HG03159 (cell line): Measurements from ENCODE around the gene NUDT21.

Experiments
- ATAC-seq: cut with Tn5 transposase; IDR thresholded peaks from one replicate; pipeline ENCODE4 v1.9.1; 2021; ENCODE audit warnings: mild to moderate bottlenecking, moderate library complexity; ENCODE audit not compliant: unreplicated experiment

NUDT21 gene

GRCh38 chr16:56463153-56463552, 12.0 kb upstream of the NUDT21 start:
- ATAC-seq = no peak

GRCh38 chr16:56462064-56462796, 11.1 kb upstream of the NUDT21 start:
- ATAC-seq = no peak

DNA sequence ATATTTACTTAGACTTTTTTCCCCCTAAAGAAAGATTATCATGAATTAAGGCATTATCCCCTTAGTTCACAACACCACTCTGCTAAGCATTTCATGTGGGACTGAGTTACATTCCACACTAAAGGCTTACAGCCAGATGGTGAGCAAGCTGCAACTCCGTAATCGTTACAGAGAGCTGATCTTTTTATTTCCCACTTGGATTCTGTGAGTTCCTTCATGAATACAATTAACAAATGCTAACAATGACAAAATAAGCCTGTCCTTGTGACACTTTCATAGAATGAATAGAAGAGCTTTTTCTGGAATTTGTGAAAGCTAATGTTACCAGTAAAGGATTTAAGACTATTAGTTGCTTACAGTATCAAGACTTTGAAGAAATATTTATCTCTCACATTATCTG, 9.0 kb upstream of the NUDT21 start:
- no peak for ATAC-seq

- no peak for ATAC-seq
Observed at GRCh38 chr16:56457927-56458470, 6.9 kb upstream of the NUDT21 start.

GRCh38 chr16:56451753-56452689, 889 bp upstream of the NUDT21 start:
- peak; percentile 46 for ATAC-seq

GRCh38 chr16:56450275-56450985, 702 bp downstream of the NUDT21 start:
- no peak for ATAC-seq

DNA sequence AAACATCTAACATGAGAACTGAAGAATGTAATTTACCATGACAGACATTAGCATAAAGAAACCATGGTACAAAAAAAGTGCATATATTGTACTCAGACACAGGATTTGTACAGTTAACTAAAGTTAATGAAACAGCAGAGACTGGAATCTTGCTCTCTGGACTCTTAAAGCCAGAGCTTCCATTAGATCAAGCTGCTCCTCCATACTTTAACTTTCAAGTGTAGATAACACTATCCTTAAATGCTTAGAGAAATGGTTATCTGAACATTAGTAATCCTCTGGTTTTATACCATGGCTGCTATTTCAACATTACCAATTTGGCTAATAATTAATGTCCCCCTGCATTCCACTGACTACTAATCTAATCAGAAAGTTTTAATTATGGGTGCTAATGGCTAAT, 3.1 kb downstream of the NUDT21 start:
- no peak for ATAC-seq

- ATAC-seq = no peak
Observed at GRCh38 chr16:56447286-56447685, 3.8 kb downstream of the NUDT21 start.

GRCh38 chr16:56438038-56438437, 13.1 kb downstream of the NUDT21 start:
- no peak for ATAC-seq

DNA sequence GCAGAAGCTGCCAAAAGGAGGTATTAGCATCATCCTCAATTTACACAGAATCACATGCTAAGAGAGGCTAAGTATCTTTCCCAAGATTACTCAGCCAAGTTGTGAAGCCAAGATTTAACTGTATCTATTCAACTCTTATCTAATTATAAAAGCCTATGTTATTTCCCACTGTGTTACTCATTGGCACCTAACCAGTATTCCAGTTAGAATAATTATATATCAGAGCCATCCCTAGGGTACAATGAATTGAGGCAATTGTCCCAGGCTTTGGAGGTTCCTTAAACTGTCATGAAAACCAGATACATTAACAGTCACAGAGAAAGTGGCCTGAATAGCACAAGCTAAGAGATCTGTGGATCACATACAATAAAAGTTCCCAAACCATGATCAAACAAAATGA, 14.9 kb downstream of the NUDT21 start:
- no peak for ATAC-seq

DNA sequence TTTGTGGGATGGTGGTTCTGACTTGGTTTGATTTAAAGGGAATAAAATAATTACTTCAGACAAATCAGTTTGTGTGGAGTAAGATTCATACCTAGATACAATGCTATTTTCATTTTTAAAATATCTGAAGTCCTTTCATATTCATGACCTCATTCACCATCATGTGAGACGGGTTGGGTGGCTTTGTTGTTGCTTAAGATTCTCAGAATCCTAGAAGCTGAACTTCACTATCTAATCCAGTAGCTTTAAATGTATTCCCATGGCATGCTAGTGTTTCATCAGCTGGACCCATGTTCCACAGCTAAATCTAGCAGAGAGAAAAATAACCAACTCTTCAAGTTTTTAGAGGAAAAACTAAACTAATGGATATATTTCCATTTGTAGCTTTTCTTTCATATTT, 23.0 kb downstream of the NUDT21 start:
- ATAC-seq = no peak

GRCh38 chr16:56426585-56426984, 24.5 kb downstream of the NUDT21 start:
- no peak for ATAC-seq

DNA sequence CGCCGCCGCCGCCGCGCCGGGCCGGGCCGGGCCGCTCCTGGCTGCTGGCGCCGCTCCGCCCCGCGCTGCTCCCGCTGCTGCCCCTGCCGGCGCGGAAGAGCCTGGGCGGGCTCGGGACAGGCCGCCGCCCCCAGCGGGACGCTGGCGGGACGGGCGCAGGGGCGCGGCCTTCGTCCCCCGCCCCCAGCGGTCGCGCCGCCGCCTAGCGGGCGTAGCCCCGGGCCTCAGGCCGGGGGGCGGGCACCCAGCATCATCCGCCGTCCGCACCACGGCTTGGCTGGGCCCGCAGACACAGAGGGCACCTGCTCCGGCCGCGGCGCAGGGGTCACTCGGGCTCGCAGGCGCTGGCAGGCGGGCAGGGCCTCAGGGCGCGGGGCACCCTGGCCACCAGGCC, 25.7 kb downstream of the NUDT21 start, which contains the start of gene AMFR:
AMFR (minus strand) TSS at position 107 of the 394 bp plus-strand sequence. CDS start 218 bp downstream, outside the sequence.
- peak; percentile 73 for ATAC-seq

- peak; percentile 21 for ATAC-seq
Observed at GRCh38 chr16:56424791-56425438, 26.2 kb downstream of the NUDT21 start.

- no peak for ATAC-seq
Observed at GRCh38 chr16:56424404-56424764, 26.7 kb downstream of the NUDT21 start.

GRCh38 chr16:56423584-56424403, 27.3 kb downstream of the NUDT21 start:
- no peak for ATAC-seq

DNA sequence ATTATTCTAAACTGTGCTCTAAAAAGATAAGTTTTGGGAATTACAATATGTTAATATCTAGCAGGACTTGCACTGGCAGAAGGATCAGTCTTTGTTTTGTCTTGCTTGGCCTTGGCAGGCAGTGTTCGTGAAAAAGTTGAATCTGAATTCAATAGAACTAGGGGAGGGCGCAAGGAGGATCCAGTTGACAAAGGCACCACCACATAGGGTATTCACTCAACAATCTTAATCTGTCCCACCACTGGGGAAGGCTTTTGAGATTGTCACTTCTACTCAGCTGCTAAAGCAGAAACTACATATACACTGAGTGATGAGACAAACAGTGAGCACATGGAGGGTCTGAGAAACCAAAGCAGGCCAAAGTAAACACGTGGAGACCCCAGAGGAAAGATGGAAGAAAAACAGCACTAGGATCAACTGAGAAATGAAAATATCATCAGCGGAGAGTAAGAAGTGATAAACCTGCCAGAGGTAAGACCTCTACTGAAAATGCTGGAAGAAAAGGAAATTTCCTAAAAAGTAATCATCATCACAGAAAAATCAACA, 28.2 kb downstream of the NUDT21 start:
- ATAC-seq = no peak

DNA sequence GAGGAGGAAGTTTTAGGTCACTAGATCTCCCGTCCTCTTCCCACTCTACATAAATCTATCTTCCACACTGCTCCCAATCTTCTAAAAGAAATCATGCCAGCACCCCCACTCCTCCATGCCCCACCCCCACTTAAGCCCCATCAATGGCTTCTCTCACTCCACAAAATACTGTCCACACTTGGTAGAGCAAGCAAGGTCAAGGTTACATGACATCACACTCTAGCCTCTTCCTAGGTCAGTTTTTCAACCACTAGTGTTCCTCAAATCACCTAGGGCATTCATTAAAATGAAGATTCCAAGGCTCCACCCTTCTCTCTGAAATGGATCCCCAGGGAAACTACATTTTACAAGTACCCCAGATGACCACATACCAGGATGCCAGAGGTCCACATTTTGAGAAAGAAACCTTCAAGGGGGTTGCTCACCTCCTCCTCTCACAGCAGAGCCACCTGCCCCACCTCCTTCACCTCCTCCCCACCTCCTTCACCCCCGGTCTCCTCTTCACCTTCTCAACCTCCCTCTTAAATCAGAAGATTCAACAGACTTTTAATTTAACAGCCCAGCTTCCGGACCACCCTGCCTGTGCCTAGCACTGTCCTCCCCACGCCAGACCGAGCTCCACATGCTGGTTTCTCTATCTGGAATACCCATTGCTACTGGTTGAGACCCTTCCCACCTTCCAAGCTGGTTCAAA, 29.0 kb downstream of the NUDT21 start:
- no peak for ATAC-seq

GRCh38 chr16:56421313-56421712, 29.8 kb downstream of the NUDT21 start:
- no peak for ATAC-seq
